GM18505 (cell line): ENCODE data around the gene ARHGAP44.

Source experiments
- ATAC-seq: cut with Tn5 transposase; IDR thresholded peaks from one replicate; pipeline ENCODE4 v1.9.1; 2021; ENCODE audit not compliant: unreplicated experiment
- POLR2A ChIP-seq: IDR thresholded peaks from 4 replicates; pipeline ENCODE4 v1.6.1; 2011; ENCODE audit warnings: borderline replicate concordance; ENCODE audit not compliant: insufficient read depth, insufficient read length; ENCODE audit errors: extremely low read depth

Gene ARHGAP44

GRCh38 chr17:12883472-12883871, 94.2 kb downstream of the ARHGAP44 start:
- TF ChIP-seq POLR2A: no peak
- ATAC-seq: no peak

- no peak for ATAC-seq
- TF ChIP-seq POLR2A: no peak
Measured at GRCh38 chr17:12887088-12887487, 97.8 kb downstream of the ARHGAP44 start.

GRCh38 chr17:12896180-12896785, 107.0 kb downstream of the ARHGAP44 start:
- no peak for ATAC-seq
- TF ChIP-seq POLR2A: no peak

- ATAC-seq: no peak
Measured at GRCh38 chr17:12898110-12898509, 108.8 kb downstream of the ARHGAP44 start.

GRCh38 chr17:12899604-12900003, 110.3 kb downstream of the ARHGAP44 start:
- TF ChIP-seq POLR2A: no peak
- no peak for ATAC-seq

More at GRCh38 chr17:12898110-12898509, 108.8 kb downstream of the ARHGAP44 start:
- TF ChIP-seq POLR2A: no peak

GRCh38 chr17:12900474-12900873, 111.2 kb downstream of the ARHGAP44 start:
- TF ChIP-seq POLR2A: no peak
- ATAC-seq: no peak

- no peak for TF ChIP-seq POLR2A
- ATAC-seq: no peak
Measured at GRCh38 chr17:12902046-12902445, 112.7 kb downstream of the ARHGAP44 start.

GRCh38 chr17:12907477-12907876, 118.2 kb downstream of the ARHGAP44 start:
- ATAC-seq: no peak
- TF ChIP-seq POLR2A: no peak

- no peak for ATAC-seq
- TF ChIP-seq POLR2A: no peak
Measured at GRCh38 chr17:12909046-12909445, 119.7 kb downstream of the ARHGAP44 start.

- no peak for TF ChIP-seq POLR2A
- ATAC-seq: no peak
Measured at GRCh38 chr17:12909511-12909910, 120.2 kb downstream of the ARHGAP44 start.

- ATAC-seq: no peak
- no peak for TF ChIP-seq POLR2A
Measured at GRCh38 chr17:12911239-12911638, 121.9 kb downstream of the ARHGAP44 start.

- TF ChIP-seq POLR2A: no peak
- no peak for ATAC-seq
Measured at GRCh38 chr17:12917399-12917798, 128.1 kb downstream of the ARHGAP44 start.

- no peak for TF ChIP-seq POLR2A
- no peak for ATAC-seq
Measured at GRCh38 chr17:12918142-12918541, 128.8 kb downstream of the ARHGAP44 start.

GRCh38 chr17:12922120-12922519, 132.8 kb downstream of the ARHGAP44 start:
- TF ChIP-seq POLR2A: no peak
- no peak for ATAC-seq

- no peak for ATAC-seq
- TF ChIP-seq POLR2A: no peak
Measured at GRCh38 chr17:12924614-12925013, 135.3 kb downstream of the ARHGAP44 start.
